ENCODE data around the gene MYO5C.

The MYO5C gene

DNA sequence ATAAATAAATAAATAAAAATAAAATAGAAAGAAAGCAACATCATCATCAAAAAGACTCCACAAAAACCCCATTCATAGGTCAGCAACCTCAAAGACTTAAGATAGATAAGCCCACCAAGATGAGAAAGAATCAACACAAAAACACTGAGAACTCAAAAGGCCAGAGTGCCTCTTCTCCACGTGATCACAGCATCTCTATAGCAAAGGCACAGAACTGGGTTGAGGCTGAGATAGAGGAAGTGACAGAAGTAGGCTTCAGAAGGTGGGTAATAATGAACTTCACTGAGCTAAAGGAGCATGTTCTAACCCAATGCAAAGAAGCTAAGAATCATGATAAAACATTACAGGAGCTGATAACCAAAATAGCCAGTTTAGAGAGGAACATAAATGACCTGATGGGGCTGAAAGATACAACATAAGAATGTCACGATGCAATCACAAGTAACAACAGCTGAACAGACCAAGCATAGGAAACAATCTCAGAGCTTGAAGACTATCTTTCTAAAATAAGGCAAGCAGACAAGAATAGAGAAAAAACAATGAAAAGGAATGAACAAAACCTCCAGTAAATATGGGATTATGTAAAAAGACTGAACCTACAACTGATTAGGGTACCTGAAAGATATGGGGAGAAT lies 130.9 kb downstream of the MYO5C start:
- DNase-seq, result no peak

- DNase-seq, result no peak
Observed at GRCh38 chr15:52163321-52164190, 132.0 kb downstream of the MYO5C start.

- DNase-seq, result no peak
Observed at GRCh38 chr15:52162876-52163275, 132.7 kb downstream of the MYO5C start.

- no peak for DNase-seq
Observed at GRCh38 chr15:52162260-52162659, 133.3 kb downstream of the MYO5C start.

DNA sequence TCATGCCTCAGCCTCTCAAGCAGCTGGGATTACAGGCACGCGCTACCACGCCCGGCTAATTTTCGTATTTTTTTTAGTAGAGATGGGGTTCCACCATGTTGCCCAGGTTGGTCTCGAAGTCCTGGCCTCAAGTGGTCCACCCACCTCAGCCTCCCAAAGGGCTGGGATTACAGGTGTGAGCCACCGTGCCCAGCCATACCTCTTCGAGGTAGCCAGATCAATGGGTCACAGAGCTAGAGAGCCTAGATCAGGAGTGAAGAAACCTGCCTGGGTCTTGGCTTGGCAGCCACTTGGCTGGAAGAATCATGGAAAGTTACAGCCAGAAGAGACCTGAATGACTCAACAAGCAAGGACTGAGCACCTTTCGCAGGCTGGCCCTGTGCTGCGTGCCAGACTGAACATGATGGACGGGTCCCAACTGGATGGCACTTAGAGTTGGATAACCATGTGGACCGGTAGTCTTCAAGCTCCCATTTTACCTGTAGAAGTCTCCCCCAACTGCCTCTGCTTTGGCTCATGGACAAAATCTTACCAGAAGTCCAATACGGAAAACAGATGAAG lies 134.1 kb downstream of the MYO5C start:
- DNase-seq, result no peak

DNA sequence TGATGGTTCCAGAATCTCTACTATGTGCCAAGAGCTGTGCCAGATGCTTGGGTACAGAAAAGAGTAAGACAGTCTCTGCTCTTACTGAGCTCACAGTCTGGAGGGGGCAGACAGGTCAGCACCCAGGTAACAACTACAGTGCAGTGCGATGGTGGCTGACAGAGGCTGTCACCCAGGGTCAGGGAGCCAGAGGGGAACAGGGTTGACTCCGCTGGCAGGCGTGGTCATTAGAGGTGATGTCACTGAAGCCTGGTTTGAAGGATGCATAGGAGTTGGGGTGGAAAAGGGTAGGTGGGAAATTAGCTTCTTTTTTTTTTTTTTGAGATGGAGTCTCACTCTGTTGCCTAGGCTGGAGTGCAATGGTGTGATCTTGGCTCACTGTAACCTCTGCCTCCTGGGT lies 136.0 kb downstream of the MYO5C start:
- no peak for DNase-seq

GRCh38 chr15:52158084-52158765 lies 137.4 kb downstream of the MYO5C start:
- DNase-seq, result no peak

- DNase-seq, result no peak
Observed at GRCh38 chr15:52155878-52156277, 139.7 kb downstream of the MYO5C start.

GRCh38 chr15:52154896-52155865 lies 140.4 kb downstream of the MYO5C start:
- DNase-seq, result no peak

DNA sequence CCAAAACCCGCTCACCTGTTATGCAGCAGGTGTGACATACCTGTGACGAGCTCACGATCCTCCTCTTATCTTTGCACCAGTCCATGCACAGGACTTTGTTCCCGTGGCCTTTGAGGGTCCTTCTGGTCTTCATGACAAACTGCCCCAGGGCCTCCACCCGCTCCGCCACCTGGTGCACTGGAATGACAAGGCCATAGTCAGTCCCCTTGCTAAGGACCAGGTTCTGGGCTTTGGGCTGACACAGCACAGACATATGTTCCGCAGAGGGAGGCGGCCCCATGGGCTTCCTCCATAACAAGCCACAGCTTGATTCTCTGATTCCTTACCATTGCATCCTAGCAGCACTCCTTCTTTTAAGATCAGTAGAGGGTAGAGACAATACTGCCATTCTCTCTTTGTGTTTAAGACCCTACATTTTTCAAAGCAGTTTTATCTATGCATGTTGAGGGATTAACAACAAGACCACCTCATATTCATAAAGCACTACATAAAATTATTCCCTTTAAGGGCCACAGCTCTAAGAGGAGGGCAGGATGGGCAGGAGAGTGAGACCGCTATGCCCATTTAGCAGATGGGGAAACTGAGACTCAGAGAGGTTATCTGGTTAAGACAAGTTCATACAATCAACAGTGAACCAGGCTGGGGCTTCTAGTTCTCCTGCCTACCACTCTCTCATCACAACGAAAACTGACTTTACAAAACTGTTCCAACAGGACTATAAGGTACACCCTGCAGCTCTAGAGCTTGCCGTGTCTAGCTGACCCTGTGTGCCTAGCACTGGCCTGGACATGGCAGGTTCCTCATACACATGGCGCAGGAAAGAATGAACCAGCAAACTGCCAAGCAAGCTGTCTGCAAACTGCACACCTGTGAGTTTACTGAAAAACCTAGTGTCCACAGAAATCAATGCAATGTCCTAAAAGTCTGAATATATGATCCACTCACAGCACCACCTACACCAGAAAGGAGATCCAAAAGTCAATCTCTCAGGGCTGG lies 141.4 kb downstream of the MYO5C start:
- DNase-seq, result no peak

GRCh38 chr15:52151353-52151752 lies 144.3 kb downstream of the MYO5C start:
- DNase-seq, result no peak

DNA sequence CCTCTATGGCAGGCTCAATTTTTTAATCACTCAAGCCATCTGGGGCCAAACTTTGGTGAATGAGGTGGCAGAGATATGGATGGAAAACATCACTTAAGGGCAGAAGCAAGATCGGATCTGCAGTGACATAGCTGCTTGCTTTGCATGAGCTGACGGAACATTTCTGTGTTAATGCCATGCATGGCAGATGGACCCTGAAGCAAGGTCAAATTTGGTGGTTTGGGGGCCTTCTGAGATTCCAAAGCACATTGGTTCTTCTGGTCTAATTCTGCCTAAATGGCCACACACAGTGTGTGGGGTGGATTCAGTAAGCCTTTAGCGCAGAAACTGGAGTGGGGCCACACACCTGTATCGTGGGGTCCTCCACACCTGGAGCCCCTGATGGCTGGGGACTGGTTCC lies 144.7 kb downstream of the MYO5C start:
- DNase-seq, result no peak

GRCh38 chr15:52150043-52150825 lies 145.4 kb downstream of the MYO5C start:
- no peak for DNase-seq

- DNase-seq, result no peak
Observed at GRCh38 chr15:52148403-52148802, 147.2 kb downstream of the MYO5C start.

DNA sequence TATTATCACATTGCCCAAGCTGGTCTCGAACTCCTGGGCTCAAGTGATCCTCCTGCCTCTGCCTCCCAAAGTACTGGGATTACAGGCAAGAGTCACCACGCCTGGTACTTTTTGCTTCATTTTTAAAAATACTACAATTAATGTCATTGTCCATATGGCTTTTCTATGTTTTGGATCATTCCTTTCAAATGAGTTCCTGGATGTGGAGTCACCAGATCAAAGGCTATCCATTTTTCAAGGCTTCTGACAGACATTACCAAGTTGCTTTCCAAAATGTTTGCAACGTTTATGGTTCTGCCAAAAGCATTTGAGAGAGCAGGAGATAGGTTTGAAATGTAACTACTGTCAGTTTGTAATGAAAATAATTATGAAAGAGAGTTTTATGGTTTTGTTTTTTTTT lies 148.8 kb downstream of the MYO5C start:
- DNase-seq, result no peak

DNA sequence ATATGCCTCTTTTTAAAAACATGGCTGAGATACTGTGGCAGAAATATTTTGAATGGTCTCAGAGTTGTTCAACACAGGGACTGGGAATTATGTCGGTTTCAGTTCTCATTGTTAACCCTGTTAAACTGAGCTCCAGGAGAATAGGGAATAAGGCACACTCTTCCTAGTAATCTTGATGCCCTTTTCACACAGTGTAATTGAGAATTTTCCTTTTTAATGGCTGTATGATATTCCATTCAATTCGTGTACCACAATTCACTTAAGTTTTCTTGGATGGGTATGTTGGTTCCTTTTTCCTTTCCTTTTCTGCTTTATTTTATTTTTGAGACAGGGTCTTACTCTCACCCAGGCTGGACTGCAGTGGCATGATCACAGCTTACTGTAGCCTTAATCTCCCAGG lies 149.3 kb downstream of the MYO5C start:
- no peak for DNase-seq

- DNase-seq, result no peak
Observed at GRCh38 chr15:52144656-52145178, 150.9 kb downstream of the MYO5C start.

GRCh38 chr15:52143873-52144272 lies 151.7 kb downstream of the MYO5C start:
- DNase-seq, result no peak
